IMR-90 (cell line): ENCODE measurements around the gene RAB11A.
"Not testable (repeated sequence)": the region's sequence is repeated elsewhere in the genome, so short reads cannot be mapped to it uniquely, and the experiment has no call there.

ENCODE experiments used
- BHLHE40 ChIP-seq: fragments of 150-350 bp; IDR thresholded peaks from 2 replicates; pipeline ENCODE4 v1.6.1; 2016; ENCODE audit warnings: mild to moderate bottlenecking, low read depth, low read length
- CTCF ChIP-seq: conservative IDR thresholded peaks from 2 replicates; pipeline ENCODE4 v1.5.1; 2012; ENCODE audit warnings: mild to moderate bottlenecking, low read depth, low read length, improper control_type of control experiment
- ELK1 ChIP-seq: fragments of 150-350 bp; IDR thresholded peaks from 2 replicates; pipeline ENCODE4 v1.6.1; 2016; ENCODE audit warnings: low read depth, mild to moderate bottlenecking, low read length, moderate library complexity, borderline replicate concordance
- MAFK ChIP-seq: IDR thresholded peaks from 2 replicates; pipeline ENCODE4 v1.6.1; 2012; ENCODE audit warnings: low read depth, low read length, improper control_type of control experiment
- MAZ ChIP-seq: IDR thresholded peaks from 2 replicates; pipeline ENCODE4 v1.6.1; 2012; ENCODE audit warnings: low read depth, mild to moderate bottlenecking, low read length, improper control_type of control experiment, moderate library complexity, borderline replicate concordance
- MXI1 ChIP-seq: IDR thresholded peaks from 2 replicates; pipeline ENCODE4 v1.6.1; 2012; ENCODE audit warnings: low read depth, mild to moderate bottlenecking, low read length, moderate library complexity, borderline replicate concordance
- POLR2A ChIP-seq: IDR thresholded peaks from 2 replicates; pipeline ENCODE4 v1.6.1; 2012; ENCODE audit warnings: mild to moderate bottlenecking, low read depth, low read length
- USF2 ChIP-seq: fragments of 150-350 bp; IDR thresholded peaks from 2 replicates; pipeline ENCODE4 v1.6.1; 2017; ENCODE audit warnings: mild to moderate bottlenecking, antibody characterized with exemption, low read length, low read depth

- TF ChIP-seq BHLHE40, POLR2A, CTCF, MXI1, ELK1, USF2, MAZ, MAFK: not testable (repeated sequence)
Observed at GRCh38 chr15:65872596-65872995, 3.3 kb downstream of the RAB11A start.
